Urinary bladder (tissue), 4 donors: ENCODE results near the gene CTF1. TPM values are rescaled to one million over a fixed set of nuclear protein-coding genes. Genes with fewer than 3 reads are reported as not detected.
"Not testable (repeated sequence)": the region's sequence is repeated elsewhere in the genome, so short reads cannot be mapped to it uniquely, and the experiment has no call there.

Source experiments
- DNase-seq: peaks from one replicate; pipeline ENCODE4 v3.0.0-alpha.2; 2015; ENCODE audit errors: extremely low spot score
- H3K27ac ChIP-seq: one replicate; pipeline ENCODE4 v1.5.1; 2013; ENCODE audit warnings: low read depth, mild to moderate bottlenecking, moderate library complexity
- H3K36me3 ChIP-seq: one replicate; pipeline ENCODE4 v1.6.1; 2013; ENCODE audit warnings: mild to moderate bottlenecking, moderate library complexity; ENCODE audit not compliant: insufficient read depth
- H3K4me1 ChIP-seq: one replicate; pipeline ENCODE4 v1.6.1; 2013; ENCODE audit warnings: mild to moderate bottlenecking, moderate library complexity; ENCODE audit not compliant: insufficient read depth
- H3K4me3 ChIP-seq: one replicate; pipeline ENCODE4 v1.5.1; 2013; ENCODE audit warnings: low read depth, low read length
- WGBS: extraction: QIAGEN DNeasy Blood & Tissue Kit; methylation state at CpG from one replicate; pipeline ENCODE4 v1.1.7; 2013; 5-methylcytosine and 5-hydroxymethylcytosine counted together
- polyA plus RNA-seq: library from polyadenylated mRNA; stranded (reverse); fragments of 200-250 nt; gene quantifications from one replicate; pipeline ENCODE4 v1.2.3, GENCODE V29; 2013
- total RNA-seq: library from RNA; depleted of rRNA; stranded (reverse); fragments of >200 nt; gene quantifications from one replicate; pipeline ENCODE4 v1.2.3, GENCODE V29; 2014
- donor health status: healthy with polysubstance abuse.
- donor health status: healthy.

Gene CTF1
- total and polyA plus RNA-seq, 2 donors = 2.1 to 16.8 TPM

- 12% methylated on average over 12 of the region's 12 CpGs for WGBS
- Histone ChIP-seq H3K36me3 (no peaks in the 10 kb centered on the region), H3K4me1 (no peaks in the 10 kb centered on the region), H3K4me3 (peak overlapping the region; percentile 73), H3K27ac (peak overlapping the region; percentile 80)
- DNase-seq = no peak
Measured at GRCh38 chr16:30875871-30876801, 20.3 kb upstream of the CTF1 start.

GRCh38 chr16:30876867-30877266 lies 19.5 kb upstream of the CTF1 start:
- no peak for DNase-seq
- 77% methylated on average over 5 of the region's 5 CpGs for WGBS
- H3K27ac ChIP-seq = no peak overlapping the region
- no peaks in the 10 kb centered on the region for H3K36me3 ChIP-seq
- no peaks in the 10 kb centered on the region for H3K4me1 ChIP-seq
- H3K4me3 ChIP-seq = no peak overlapping the region

- Histone ChIP-seq H3K4me1 (no peaks in the 10 kb centered on the region), H3K36me3 (no peaks in the 10 kb centered on the region), H3K4me3 (no peak overlapping the region), H3K27ac (no peak overlapping the region)
- 69% methylated on average over 4 of the region's 4 CpGs for WGBS
- no peak for DNase-seq
Measured at GRCh38 chr16:30882429-30883310, 13.7 kb upstream of the CTF1 start.

- H3K27ac ChIP-seq = no peak overlapping the region
- no peaks in the 10 kb centered on the region for H3K36me3 ChIP-seq
- DNase-seq = no peak
- 83% methylated on average over 3 of the region's 3 CpGs for WGBS
- no peak overlapping the region for H3K4me3 ChIP-seq
- no peaks in the 10 kb centered on the region for H3K4me1 ChIP-seq
Measured at GRCh38 chr16:30884760-30885159, 11.7 kb upstream of the CTF1 start.

GRCh38 chr16:30885196-30885595 lies 11.2 kb upstream of the CTF1 start:
- Histone ChIP-seq H3K27ac (no peak overlapping the region), H3K4me1 (no peaks in the 10 kb centered on the region), H3K4me3 (no peak overlapping the region), H3K36me3 (no peaks in the 10 kb centered on the region)
- no peak for DNase-seq
- 94% methylated on average over 9 of the region's 9 CpGs for WGBS

- no peak for DNase-seq
- no peaks in the 10 kb centered on the region for H3K4me1 ChIP-seq
- H3K27ac ChIP-seq = no peak overlapping the region
- 97% methylated on average over 1 of the region's 1 CpG for WGBS
- H3K4me3 ChIP-seq = no peak overlapping the region
- no peaks in the 10 kb centered on the region for H3K36me3 ChIP-seq
Measured at GRCh38 chr16:30886145-30886544, 10.3 kb upstream of the CTF1 start.

GRCh38 chr16:30887927-30888326 lies 8.5 kb upstream of the CTF1 start:
- WGBS = 90% methylated on average over 9 of the region's 9 CpGs
- H3K36me3 ChIP-seq = no peaks in the 10 kb centered on the region
- H3K4me1 ChIP-seq = no peaks in the 10 kb centered on the region
- no peak for DNase-seq
- H3K27ac ChIP-seq = no peak overlapping the region
- H3K4me3 ChIP-seq = no peak overlapping the region

- no peaks in the 10 kb centered on the region for H3K36me3 ChIP-seq
- H3K4me3 ChIP-seq = no peak overlapping the region
- H3K27ac ChIP-seq = no peak overlapping the region
- no peaks in the 10 kb centered on the region for H3K4me1 ChIP-seq
- no peak for DNase-seq
- 82% methylated on average over 8 of the region's 8 CpGs for WGBS
Measured at GRCh38 chr16:30888856-30889499, 7.4 kb upstream of the CTF1 start.

- no peak overlapping the region for H3K27ac ChIP-seq
- DNase-seq = no peak
Measured at GRCh38 chr16:30889721-30890120, 6.7 kb upstream of the CTF1 start.

GRCh38 chr16:30891043-30891823 lies 5.2 kb upstream of the CTF1 start:
- WGBS = 92% methylated on average over 15 of the region's 15 CpGs
- H3K27ac ChIP-seq, H3K4me1 ChIP-seq, H3K4me3 ChIP-seq, DNase-seq, H3K36me3 ChIP-seq: not testable (repeated sequence)

More at GRCh38 chr16:30889721-30890120, 6.7 kb upstream of the CTF1 start:
- Histone ChIP-seq H3K4me3 (no peak overlapping the region), H3K36me3 (no peaks in the 10 kb centered on the region), H3K4me1 (no peaks in the 10 kb centered on the region)
- 84% methylated on average over 5 of the region's 5 CpGs for WGBS

GRCh38 chr16:30892670-30893416 lies 3.6 kb upstream of the CTF1 start:
- no peaks in the 10 kb centered on the region for H3K4me1 ChIP-seq
- 57% methylated on average over 20 of the region's 20 CpGs for WGBS
- peak overlapping the region; percentile 70 for H3K4me3 ChIP-seq
- no peaks in the 10 kb centered on the region for H3K36me3 ChIP-seq
- DNase-seq = no peak
- no peak overlapping the region for H3K27ac ChIP-seq

- DNase-seq = no peak
- no peaks in the 10 kb centered on the region for H3K4me1 ChIP-seq
- 0% methylated on average over 11 of the region's 11 CpGs for WGBS
- H3K36me3 ChIP-seq = no peaks in the 10 kb centered on the region
- peak overlapping the region; percentile 87 for H3K27ac ChIP-seq
- H3K4me3 ChIP-seq = peak overlapping the region; percentile 70
Measured at GRCh38 chr16:30893417-30893743, 3.0 kb upstream of the CTF1 start.
